Natural killer cell treated with Interleukin-12 subunit alpha and Interleukin-12 subunit beta and Interleukin-15 and Interleukin-18, amount 100 ng/mL, for 72 hours (primary cell): ENCODE measurements around the gene MBD1. TPM values are rescaled to one million over a fixed set of nuclear protein-coding genes. Genes with fewer than 3 reads are reported as not detected.
"Not testable (repeated sequence)": the region's sequence is repeated elsewhere in the genome, so short reads cannot be mapped to it uniquely, and the experiment has no call there.

ENCODE experiments used
- ATAC-seq, 2 donors: fragments of 150-1000 bp; cut with Tn5 transposase in 1 of 2; sonication (Bioruptor Pico), chemical (Tn5 transposase) in 1 of 2; 2 replicates each; pipeline ENCODE4 v1.10.0; 2021
- DNase-seq: peaks from one replicate; pipeline ENCODE4 v3.0.0; 2022; ENCODE audit warnings: low spot score
- H3K27ac Mint-ChIP-seq, 2 donors: 1 replicate in 1 of 2; 2 replicates in 1 of 2; pipeline ENCODE4 v1.8.0; 2022; ENCODE audit warnings: mixed read lengths in 2 of 2, mild to moderate bottlenecking in 1 of 2, moderate library complexity in 1 of 2
- H3K27me3 Mint-ChIP-seq, 2 donors: 1 replicate in 1 of 2; 2 replicates in 1 of 2; pipeline ENCODE4 v1.8.0; 2022; ENCODE audit warnings: mixed read lengths in 2 of 2
- H3K36me3 Mint-ChIP-seq: one replicate; pipeline ENCODE4 v1.8.0; 2022; ENCODE audit warnings: mixed read lengths
- H3K4me1 Mint-ChIP-seq, 2 donors: 1 replicate in 1 of 2; 2 replicates in 1 of 2; pipeline ENCODE4 v1.8.0; 2022; ENCODE audit warnings: low read depth in 2 of 2, mixed read lengths in 2 of 2, mild to moderate bottlenecking in 1 of 2
- H3K4me3 Mint-ChIP-seq: one replicate; pipeline ENCODE4 v1.8.0; 2022; ENCODE audit warnings: mixed read lengths
- H3K9me3 Mint-ChIP-seq: 2 replicates; pipeline ENCODE4 v1.8.0; 2022; ENCODE audit warnings: mixed read lengths
- total RNA-seq, 2 donors: library from RNA; stranded (reverse); gene quantifications; one replicate each; pipeline ENCODE4 v1.2.3, GENCODE V29; 2022

The MBD1 gene
- total RNA-seq, 2 donors from 2014 or later = 101 to 129 TPM

GRCh38 chr18:50274044-50274442, 7.3 kb downstream of the MBD1 start:
- Mint-ChIP-seq H3K4me3 (no peak overlapping the region), H3K36me3 (peaks cover 22% of the 10 kb centered on the region), H3K27ac (no peak overlapping the region), H3K4me1 (peaks cover 2 to 21% of the 10 kb centered on the region in 2 donors), H3K9me3 (no peaks in the 10 kb centered on the region), H3K27me3 (no peaks in the 10 kb centered on the region)
- DNase-seq = no peak
- no peak for ATAC-seq

DNA sequence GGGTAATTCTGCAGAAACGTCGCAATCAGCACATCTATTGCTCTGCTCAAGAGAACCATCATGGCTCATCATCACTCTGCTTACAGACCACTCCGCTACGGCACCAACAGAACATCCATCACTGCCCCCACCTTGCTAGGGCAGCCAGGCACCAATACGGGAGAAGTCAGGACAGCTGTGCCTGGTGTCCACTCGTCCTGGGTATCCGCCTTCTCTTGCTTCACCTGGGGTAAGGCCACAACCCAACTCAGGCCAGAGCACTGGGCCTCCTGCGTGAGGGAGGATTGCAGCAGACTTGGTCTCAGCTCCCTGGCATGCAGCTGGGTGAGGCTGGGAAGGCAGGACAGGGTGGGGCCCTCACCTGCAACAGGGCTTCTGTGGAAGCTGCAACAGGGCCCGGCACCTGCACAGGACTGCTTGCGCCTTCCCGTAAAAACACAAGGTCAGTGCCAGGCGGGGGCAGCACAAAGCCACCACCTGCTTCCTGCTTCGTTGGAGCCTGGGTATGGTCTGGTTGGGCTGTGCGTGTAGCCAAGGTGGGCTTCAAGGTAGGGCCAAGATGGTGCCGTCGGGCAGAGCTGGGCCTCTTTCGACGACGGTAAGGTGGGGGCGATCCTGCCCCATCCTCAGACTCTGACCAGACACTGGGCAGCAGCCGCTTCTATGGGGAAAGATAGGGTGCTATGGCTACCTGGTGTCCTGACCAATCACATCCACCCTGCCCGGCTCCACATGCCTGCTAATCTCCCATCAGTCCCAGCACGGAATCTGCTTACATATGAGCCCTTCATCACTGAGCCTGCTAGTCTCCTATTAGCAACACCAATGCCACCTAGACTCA, 7.9 kb downstream of the MBD1 start:
- H3K9me3 Mint-ChIP-seq = no peaks in the 10 kb centered on the region

GRCh38 chr18:50272568-50272967, 8.8 kb downstream of the MBD1 start:
- no peak for DNase-seq
- Mint-ChIP-seq H3K9me3 (no peaks in the 10 kb centered on the region), H3K27me3 (no peaks in the 10 kb centered on the region), H3K4me3 (no peak overlapping the region), H3K27ac (no peak overlapping the region), H3K4me1 (peaks cover 5 to 24% of the 10 kb centered on the region in 2 donors), H3K36me3 (peaks cover 21% of the 10 kb centered on the region)
- no peak for ATAC-seq

More for the DNA sequence above, 7.9 kb downstream of the MBD1 start:
- H3K4me3 Mint-ChIP-seq = no peak overlapping the region
- ATAC-seq (no peak), DNase-seq (no peak)
- H3K4me1 Mint-ChIP-seq = peaks cover 0 to 20% of the 10 kb centered on the region in 2 donors
- H3K27ac Mint-ChIP-seq = no peak overlapping the region
- peaks cover 21% of the 10 kb centered on the region for H3K36me3 Mint-ChIP-seq
- no peaks in the 10 kb centered on the region for H3K27me3 Mint-ChIP-seq

DNA sequence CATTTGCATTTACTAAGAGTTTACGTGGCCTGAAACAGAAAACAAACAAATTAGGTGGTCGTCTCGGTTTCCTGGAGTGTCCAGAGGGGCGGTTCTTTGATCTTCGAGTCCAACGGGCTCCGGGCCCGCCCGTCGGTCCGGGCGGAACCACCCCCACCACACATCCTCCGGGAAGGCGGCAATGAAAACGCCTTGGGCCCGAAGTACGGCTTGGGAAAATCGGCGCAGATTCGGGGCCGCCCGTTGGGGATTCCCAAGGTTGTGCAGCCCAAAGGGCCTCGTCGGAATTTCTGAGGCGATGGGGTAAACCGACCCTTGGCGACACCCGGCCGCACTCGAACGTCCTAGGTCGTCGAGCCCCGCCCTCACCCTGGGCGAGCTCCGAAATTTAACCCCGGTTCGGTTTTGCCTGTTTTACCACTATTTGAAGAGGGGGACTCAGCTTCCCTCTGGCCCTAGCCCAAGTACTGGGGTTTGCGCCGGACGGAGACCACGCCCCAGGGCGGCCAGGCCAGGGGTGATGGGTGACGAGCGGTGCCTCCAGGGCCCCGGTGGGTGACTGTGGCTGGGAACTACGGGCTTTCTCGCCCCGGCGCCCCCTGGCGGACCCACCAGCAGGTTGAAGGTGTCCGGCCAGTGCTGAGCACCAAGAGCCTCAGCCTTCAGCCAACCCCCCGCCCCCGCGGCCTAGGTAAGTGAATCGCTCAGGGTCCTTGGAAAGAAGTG, 13.1 kb downstream of the MBD1 start:
- peaks cover 17 to 20% of the 10 kb centered on the region in 2 donors for H3K4me1 Mint-ChIP-seq
- peak overlapping the region; percentile 64 for H3K4me3 Mint-ChIP-seq
- DNase-seq (peak; percentile 90), ATAC-seq (peak; percentile 83 to 86)
- H3K27ac Mint-ChIP-seq = peak overlapping the region; percentile 64 to 81
- H3K36me3 Mint-ChIP-seq = no peaks in the 10 kb centered on the region
- H3K9me3 Mint-ChIP-seq = no peaks in the 10 kb centered on the region
- no peaks in the 10 kb centered on the region for H3K27me3 Mint-ChIP-seq

DNA sequence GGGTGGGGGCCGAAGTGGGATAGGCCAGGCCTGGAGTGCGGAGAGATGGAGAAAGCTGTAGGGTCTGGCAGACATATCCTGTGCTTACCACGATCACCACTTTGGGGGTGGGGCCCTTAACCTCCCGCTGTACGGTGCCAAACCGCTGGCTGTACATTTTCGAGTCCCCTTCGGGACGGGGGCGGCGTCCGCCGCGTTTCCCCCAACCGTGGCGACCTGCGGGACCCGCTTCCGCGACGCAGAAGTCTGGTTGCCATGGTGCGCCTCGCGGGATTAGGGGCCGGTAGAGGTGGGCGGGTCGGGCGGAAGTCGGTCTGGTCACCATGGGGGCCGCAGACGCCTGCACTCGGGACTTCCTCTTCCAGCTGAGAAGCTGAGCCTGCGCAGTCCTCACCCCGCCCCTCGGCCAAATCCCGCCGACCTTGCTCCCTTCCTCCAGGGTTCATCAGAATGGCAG, 15.0 kb downstream of the MBD1 start, which contains the start of gene CFAP53:
Gene CFAP53, minus strand, starts transcription at position 248 of the 457 bp plus-strand sequence. Its CDS starts 91 bp downstream, at position 157.
- Mint-ChIP-seq H3K4me1 (peaks cover 13 to 20% of the 10 kb centered on the region in 2 donors), H3K27ac (peak within 1 kb of the TSS; percentile 84 to 87), H3K4me3 (peak within 1 kb of the TSS; percentile 85), H3K36me3 (no peaks in the 10 kb centered on the region), H3K27me3 (no peaks in the 10 kb centered on the region), H3K9me3 (no peaks in the 10 kb centered on the region)
- DNase-seq (peak; percentile 96), ATAC-seq (peak; percentile 96 to 97)

- no peak for DNase-seq
- ATAC-seq = no peak
- Mint-ChIP-seq H3K36me3 (no peaks in the 10 kb centered on the region), H3K27ac (no peak overlapping the region), H3K4me1 (peaks cover 10 to 19% of the 10 kb centered on the region in 2 donors), H3K9me3 (no peaks in the 10 kb centered on the region), H3K27me3 (peaks cover 6 to 7% of the 10 kb centered on the region in 2 donors), H3K4me3 (no peak overlapping the region)
Observed at GRCh38 chr18:50262977-50263376, 18.3 kb downstream of the MBD1 start.

DNA sequence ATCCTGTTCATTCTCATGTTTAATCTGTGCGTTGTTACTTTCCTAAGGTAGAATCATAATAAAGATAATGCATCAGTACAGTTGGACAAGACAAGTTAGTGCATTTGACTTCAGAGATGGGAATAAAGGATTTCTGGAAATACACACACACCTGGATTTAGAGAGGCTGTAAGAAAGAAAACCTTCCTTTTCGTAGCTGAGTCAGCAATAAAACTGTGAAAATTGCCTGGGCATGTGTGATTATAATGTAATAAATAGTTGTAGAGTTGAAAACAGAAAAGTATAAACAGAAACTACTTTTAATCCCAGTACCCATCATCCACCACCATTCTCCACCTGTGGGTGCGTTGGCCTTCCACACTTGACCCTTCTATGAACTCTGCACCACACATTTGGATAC, 30.4 kb downstream of the MBD1 start:
- no peaks in the 10 kb centered on the region for H3K36me3 Mint-ChIP-seq
- no peak overlapping the region for H3K27ac Mint-ChIP-seq
- no peaks in the 10 kb centered on the region for H3K4me1 Mint-ChIP-seq
- H3K4me3 Mint-ChIP-seq = no peak overlapping the region
- no peak for ATAC-seq
- DNase-seq = no peak
- no peaks in the 10 kb centered on the region for H3K9me3 Mint-ChIP-seq
- H3K27me3 Mint-ChIP-seq = peaks cover 9 to 13% of the 10 kb centered on the region in 2 donors

DNA sequence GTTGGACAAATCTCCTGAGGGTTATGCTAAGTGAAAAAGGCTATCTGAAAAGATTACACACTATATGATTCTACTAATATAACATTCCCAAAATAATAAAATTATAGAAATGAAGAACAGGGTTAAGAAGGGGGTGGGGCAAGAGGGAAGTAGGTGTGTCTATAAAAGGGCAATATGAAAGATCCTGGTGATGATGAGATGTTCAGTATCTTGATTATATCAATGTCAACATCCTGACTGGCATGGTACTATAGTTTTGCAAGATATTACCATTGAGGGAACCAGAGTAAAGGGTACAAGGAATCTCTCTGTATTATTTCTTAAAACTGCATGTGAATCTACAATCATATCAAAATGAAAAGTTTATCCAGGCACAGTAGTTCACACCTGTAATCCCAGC, 31.7 kb downstream of the MBD1 start:
- no peaks in the 10 kb centered on the region for H3K4me1 Mint-ChIP-seq
- ATAC-seq = no peak
- no peaks in the 10 kb centered on the region for H3K9me3 Mint-ChIP-seq
- no peak for DNase-seq
- no peak overlapping the region for H3K27ac Mint-ChIP-seq
- no peaks in the 10 kb centered on the region for H3K36me3 Mint-ChIP-seq
- peaks cover 9 to 13% of the 10 kb centered on the region in 2 donors for H3K27me3 Mint-ChIP-seq
- H3K4me3 Mint-ChIP-seq = no peak overlapping the region

- Mint-ChIP-seq H3K4me1 (no peaks in the 10 kb centered on the region), H3K4me3 (no peak overlapping the region), H3K9me3 (no peaks in the 10 kb centered on the region), H3K36me3 (no peaks in the 10 kb centered on the region), H3K27me3 (peaks cover 13 to 16% of the 10 kb centered on the region in 2 donors), H3K27ac (no peak overlapping the region)
- DNase-seq = no peak
- ATAC-seq = no peak
Observed at GRCh38 chr18:50247561-50247960, 33.8 kb downstream of the MBD1 start.

- DNase-seq, ATAC-seq, H3K27ac Mint-ChIP-seq, H3K4me3 Mint-ChIP-seq, H3K4me1 Mint-ChIP-seq: not testable (repeated sequence)
- peaks cover 10 to 26% of the 10 kb centered on the region in 2 donors for H3K27me3 Mint-ChIP-seq
- H3K9me3 Mint-ChIP-seq = peaks cover 10% of the 10 kb centered on the region
- H3K36me3 Mint-ChIP-seq = peaks cover 10% of the 10 kb centered on the region
Observed at GRCh38 chr18:50241768-50242167, 39.6 kb downstream of the MBD1 start.

GRCh38 chr18:50240080-50240563, 41.2 kb downstream of the MBD1 start:
- no peak for ATAC-seq
- no peak overlapping the region for H3K27ac Mint-ChIP-seq
- no peaks in the 10 kb centered on the region for H3K4me1 Mint-ChIP-seq
- peaks cover 10% of the 10 kb centered on the region for H3K36me3 Mint-ChIP-seq
- H3K9me3 Mint-ChIP-seq = peaks cover 10% of the 10 kb centered on the region
- H3K4me3 Mint-ChIP-seq = no peak overlapping the region
- H3K27me3 Mint-ChIP-seq = peaks cover 10 to 32% of the 10 kb centered on the region in 2 donors
- DNase-seq = no peak

DNA sequence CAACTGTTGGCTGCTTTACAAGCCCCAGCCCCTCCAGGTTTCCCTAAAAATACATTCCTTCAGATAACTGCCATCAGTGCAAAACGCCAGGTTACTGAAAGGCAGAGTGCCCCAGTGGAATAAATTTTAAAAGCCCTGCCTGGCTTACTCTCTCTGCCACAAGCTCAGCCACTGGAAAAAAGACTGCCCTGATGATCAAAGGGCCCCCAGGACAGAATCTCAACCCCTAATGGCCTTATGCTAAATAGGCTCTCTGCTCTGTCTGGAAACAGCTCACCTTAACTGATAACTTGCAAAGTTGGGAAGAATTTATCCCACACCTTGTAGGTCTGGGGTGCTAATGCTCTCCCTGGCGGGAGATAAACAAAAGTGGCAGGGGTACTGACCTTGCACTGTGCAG, 48.9 kb downstream of the MBD1 start:
- ATAC-seq (no peak), DNase-seq (no peak)
- Mint-ChIP-seq H3K27ac (no peak overlapping the region), H3K9me3 (no peaks in the 10 kb centered on the region), H3K4me3 (no peak overlapping the region), H3K36me3 (no peaks in the 10 kb centered on the region), H3K4me1 (peaks cover 4 to 5% of the 10 kb centered on the region in 2 donors), H3K27me3 (peaks cover 24 to 30% of the 10 kb centered on the region in 2 donors)

DNA sequence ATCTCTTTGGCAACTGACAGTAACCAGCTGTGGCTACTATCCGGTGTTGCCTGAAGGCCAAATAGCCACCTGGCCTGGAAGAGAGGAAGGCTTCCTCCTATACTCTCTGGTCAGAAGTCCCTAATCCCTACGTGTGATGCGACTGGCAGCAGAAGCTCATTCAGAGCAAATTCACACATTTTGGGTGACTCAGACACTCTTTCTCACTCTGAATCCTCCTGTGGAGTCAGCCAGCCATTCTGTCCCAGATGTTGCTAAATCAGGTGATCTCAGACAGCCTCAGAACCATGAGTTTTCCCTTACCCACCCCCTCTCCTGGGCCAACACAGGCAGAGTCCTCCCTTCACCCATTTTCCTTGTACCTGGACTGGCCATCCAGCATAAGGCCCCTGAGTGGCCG, 49.7 kb downstream of the MBD1 start:
- no peaks in the 10 kb centered on the region for H3K36me3 Mint-ChIP-seq
- H3K4me3 Mint-ChIP-seq = no peak overlapping the region
- H3K4me1 Mint-ChIP-seq = peaks cover 4 to 5% of the 10 kb centered on the region in 2 donors
- H3K27me3 Mint-ChIP-seq = peaks cover 31 to 35% of the 10 kb centered on the region in 2 donors
- H3K9me3 Mint-ChIP-seq = no peaks in the 10 kb centered on the region
- no peak overlapping the region for H3K27ac Mint-ChIP-seq
- ATAC-seq (peak; percentile 57 to 74), DNase-seq (no peak)

DNA sequence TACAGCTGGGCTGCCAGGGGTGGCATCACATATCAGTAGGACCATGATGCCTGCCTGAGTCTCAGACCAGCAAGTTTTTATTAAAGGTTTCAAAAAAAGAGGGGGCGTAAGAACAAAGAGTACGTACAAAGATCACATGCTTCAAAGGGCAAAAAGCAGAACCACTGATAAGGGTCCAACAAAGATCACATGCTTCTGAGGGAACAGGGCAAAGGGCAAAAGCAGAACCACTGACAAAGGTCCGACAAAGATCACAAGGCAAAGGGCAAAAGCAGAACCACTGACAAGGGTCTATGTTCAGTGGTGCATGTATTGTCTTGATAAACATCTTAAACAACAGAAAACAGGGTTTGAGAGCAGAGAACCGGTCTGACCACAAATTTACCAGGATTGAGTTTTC, 61.1 kb downstream of the MBD1 start:
- Mint-ChIP-seq H3K36me3 (peaks cover 13% of the 10 kb centered on the region), H3K27me3 (peaks cover 28 to 49% of the 10 kb centered on the region in 2 donors)
- not testable (repeated sequence) for H3K27ac Mint-ChIP-seq, H3K9me3 Mint-ChIP-seq, ATAC-seq, H3K4me1 Mint-ChIP-seq, H3K4me3 Mint-ChIP-seq, DNase-seq
